GM10248 (cell line): ENCODE data around the gene CAPN14.

ENCODE experiments used
- CTCF ChIA-PET: fragments of 300-600 bp; sonication (Branson Sonifier 250); formaldehyde crosslinking; extraction: SDS; loops from one replicate; lab custom pipeline; 2021; ENCODE audit warnings: antibody characterized with exemption; lab: Yijun Ruan, JAX
- POLR2A ChIA-PET: fragments of 350-650 bp; sonication (Branson Sonifier 250); formaldehyde crosslinking; extraction: SDS; loops from one replicate; lab custom pipeline; 2020; ENCODE audit warnings: antibody characterized with exemption; lab: Yijun Ruan, JAX
- DNase-seq: peaks from one replicate; pipeline ENCODE4 v3.0.0; 2012; ENCODE audit errors: extremely low spot score
- TF ChIP-seq, protein P1 (sequence below): IDR thresholded peaks from 2 replicates; pipeline ENCODE4 v1.5.1; 2012; ENCODE audit warnings: mild to moderate bottlenecking, low read depth; ENCODE audit errors: extremely low read depth, missing control alignments, control extremely low read depth

The CAPN14 gene

DNA sequence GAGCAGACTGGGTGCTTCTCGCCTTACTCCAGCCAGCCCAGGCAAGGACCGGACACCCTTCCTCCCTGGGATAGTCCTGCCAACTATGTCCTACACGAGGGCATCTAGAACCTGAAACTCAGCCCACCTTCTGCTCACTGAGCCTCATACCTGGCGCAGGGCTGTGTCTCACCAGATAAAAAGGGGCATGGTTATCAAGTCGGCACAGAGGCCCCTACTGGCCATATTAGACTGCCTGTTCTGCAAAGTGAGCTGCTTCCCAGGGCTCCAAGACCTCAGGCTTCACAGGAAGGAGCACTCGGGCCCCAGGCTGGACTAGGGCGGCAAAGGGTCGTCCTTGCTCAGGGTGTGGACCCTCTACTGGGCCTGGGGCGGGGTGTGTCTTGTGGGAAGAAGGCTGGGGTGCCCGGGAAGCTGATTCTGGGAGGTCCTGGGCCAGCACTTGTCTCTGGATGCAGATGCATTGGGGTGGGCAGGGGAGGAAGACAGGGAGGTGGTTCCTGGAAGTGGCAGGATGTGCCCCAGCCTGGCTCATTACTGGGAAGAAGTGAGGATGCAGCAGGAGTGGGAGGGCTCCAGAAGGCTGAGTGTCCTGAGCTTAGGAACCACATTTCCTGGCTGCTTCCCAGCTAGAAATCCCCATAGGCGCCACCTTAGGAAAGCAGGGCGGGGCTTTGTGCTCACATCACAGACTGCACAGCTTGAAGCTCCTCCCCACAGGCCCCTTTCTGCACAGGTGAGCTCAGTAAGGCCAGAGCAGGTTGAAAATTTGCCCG lies 36.2 kb upstream of the CAPN14 start:
- ChIA-PET POLR2A (no interaction called here), CTCF (interaction anchor here (0.8 to 1.7 kb wide), 3 partner anchors 9 to 101 kb away, joined by 3 to 8 read pairs (median 4); partner anchors contain the start of gene EHD3)
- TF ChIP-seq, protein P1, sequence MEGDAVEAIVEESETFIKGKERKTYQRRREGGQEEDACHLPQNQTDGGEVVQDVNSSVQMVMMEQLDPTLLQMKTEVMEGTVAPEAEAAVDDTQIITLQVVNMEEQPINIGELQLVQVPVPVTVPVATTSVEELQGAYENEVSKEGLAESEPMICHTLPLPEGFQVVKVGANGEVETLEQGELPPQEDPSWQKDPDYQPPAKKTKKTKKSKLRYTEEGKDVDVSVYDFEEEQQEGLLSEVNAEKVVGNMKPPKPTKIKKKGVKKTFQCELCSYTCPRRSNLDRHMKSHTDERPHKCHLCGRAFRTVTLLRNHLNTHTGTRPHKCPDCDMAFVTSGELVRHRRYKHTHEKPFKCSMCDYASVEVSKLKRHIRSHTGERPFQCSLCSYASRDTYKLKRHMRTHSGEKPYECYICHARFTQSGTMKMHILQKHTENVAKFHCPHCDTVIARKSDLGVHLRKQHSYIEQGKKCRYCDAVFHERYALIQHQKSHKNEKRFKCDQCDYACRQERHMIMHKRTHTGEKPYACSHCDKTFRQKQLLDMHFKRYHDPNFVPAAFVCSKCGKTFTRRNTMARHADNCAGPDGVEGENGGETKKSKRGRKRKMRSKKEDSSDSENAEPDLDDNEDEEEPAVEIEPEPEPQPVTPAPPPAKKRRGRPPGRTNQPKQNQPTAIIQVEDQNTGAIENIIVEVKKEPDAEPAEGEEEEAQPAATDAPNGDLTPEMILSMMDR = no peak

DNA sequence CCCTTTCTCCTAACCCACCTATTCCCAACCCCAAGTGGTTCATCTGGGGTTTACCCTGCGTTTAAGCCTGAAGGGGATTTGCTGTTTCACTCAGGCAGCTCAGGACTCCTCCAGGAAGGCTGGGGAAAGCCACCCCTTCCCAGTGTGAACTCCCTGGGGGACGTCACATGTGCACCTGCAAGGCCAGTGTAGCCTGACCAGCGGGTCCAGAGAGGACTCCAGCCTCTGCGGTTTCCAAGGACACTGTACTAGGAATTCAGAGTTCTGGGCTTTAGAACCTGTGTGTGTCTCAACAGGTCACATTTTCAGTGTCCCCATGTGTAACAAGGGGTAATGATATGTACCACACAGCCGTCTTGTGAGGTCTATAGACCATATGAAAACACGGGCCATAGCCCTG lies 34.5 kb upstream of the CAPN14 start:
- CTCF ChIA-PET = no interaction called here

More for the DNA sequence above, 36.2 kb upstream of the CAPN14 start:
- no peak for DNase-seq

DNA sequence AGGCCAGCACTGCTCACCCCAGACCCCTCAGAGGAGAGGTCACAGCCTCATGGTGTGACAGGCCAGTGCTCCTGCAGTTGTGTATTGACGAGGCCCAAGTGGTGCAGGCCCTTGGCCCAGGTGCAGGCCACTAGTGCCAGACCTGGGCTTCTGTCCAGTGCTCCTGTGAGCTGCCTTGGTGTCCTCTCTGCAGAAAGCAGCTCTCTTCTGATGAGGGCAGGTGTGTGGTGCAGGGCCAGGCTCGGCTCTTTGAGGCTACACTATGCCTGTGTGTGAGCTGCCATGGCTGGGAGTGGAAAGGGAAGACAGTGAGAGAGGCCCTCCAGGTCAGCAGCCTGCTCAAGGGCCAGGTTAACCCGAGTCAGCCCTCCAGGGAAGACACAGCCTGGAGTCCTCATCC lies 33.7 kb upstream of the CAPN14 start:
- no peak for DNase-seq
- CTCF ChIA-PET = interaction anchor here (1.3 kb wide), 1 partner anchor 9 kb away, joined by 3 read pairs; no protein-coding TSS in a partner anchor
- POLR2A ChIA-PET = no interaction called here
- TF ChIP-seq, protein P1 = no peak

More for the DNA sequence above, 34.5 kb upstream of the CAPN14 start:
- TF ChIP-seq, protein P1 = no peak
- POLR2A ChIA-PET = no interaction called here
- DNase-seq = no peak

DNA sequence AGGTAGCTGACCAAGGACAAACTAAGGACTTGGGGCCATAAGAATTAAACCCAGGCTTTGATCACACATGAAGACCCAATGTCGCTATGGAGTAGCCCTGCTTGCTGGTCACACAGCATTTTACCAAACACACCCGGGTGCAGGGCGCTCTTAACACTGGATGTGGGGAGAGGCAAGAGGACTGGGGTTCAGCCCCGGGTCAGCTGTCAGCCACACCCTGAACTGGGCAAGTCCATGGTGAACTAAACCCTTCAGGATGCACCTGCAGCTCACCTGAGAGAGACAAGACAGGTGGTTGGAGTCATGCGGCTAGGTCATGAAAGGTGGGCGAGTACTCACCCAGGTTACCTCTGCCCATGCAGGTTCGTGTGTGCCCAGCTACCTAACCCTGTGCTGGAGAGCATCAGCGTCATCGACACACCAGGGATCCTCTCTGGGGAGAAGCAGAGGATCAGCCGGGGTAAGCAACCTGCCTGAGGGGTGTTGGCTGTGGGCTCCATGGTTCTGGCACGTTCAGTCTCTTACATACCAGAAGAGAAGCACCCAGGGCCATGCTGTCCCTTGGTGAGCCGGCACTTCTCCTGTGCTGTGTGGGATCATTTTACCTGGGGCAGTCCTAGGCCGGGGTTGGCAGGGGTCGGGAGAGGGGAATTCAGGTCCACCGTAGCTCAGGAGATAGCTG lies 31.8 kb upstream of the CAPN14 start:
- TF ChIP-seq, protein P1 = no peak
- no peak for DNase-seq
- ChIA-PET CTCF (interaction anchor here (0.9 to 1.7 kb wide), 4 partner anchors 9 to 84 kb away, joined by 3 to 5 read pairs (median 3); no protein-coding TSS in a partner anchor), POLR2A (interaction anchor here (0.5 kb wide), 1 partner anchor 39 kb away, joined by 3 read pairs; no protein-coding TSS in a partner anchor)

DNA sequence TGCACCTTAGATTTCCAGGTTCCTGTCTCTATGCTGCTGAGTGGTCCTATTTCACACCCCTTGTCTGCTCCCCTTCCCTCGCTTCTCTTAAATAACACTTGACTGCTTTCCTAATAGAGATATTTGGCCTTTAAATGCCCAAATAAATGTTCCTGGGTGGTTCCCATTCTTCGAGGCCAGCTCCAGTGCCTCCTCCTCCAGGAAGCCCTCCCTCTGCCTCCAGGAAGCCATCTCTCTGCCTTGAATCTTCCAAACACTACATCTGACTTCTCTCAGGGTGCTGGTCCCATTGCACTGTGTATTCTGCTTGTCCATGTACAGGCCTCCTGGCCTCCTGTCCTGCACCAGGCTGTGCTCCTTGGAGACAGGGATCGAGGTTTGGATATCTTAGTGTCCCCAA lies 30.8 kb upstream of the CAPN14 start:
- ChIA-PET CTCF (interaction anchor here (0.9 to 1.7 kb wide), 3 partner anchors 10 to 85 kb away, joined by 3 to 5 read pairs (median 3); no protein-coding TSS in a partner anchor), POLR2A (no interaction called here)
- TF ChIP-seq, protein P1 = no peak
- no peak for DNase-seq

DNA sequence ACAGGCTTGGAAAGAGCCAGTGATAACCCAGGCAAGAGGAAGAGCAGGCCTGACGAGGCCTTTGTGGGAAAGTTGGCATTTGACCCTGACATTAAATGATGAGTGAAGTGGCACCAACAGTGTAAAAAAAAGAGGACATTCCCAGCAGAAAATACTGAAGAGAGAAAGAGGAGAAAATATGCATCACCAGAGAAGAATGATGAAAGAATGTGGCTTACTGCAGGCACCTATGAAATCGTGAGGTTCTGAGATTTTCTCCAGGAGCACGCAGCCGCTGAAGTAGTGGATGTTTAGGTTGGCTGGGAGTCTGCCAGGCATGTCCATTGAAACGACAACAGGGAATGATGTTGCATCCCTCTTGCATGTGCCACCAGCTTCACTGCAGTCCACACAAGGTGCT lies 30.4 kb upstream of the CAPN14 start:
- CTCF ChIA-PET = no interaction called here
- TF ChIP-seq, protein P1 = no peak
- POLR2A ChIA-PET = no interaction called here
- DNase-seq = no peak
